ENCODE results near the gene SLC1A5. TPM values are rescaled to one million over a fixed set of nuclear protein-coding genes. Genes with fewer than 3 reads are reported as not detected.
"Not testable (repeated sequence)": the region's sequence is repeated elsewhere in the genome, so short reads cannot be mapped to it uniquely, and the experiment has no call there.

Gene SLC1A5
- polyA plus RNA-seq, 2 of the 4 experiments (the other 2 are of a cell fraction), result 184 to 302 TPM

DNA sequence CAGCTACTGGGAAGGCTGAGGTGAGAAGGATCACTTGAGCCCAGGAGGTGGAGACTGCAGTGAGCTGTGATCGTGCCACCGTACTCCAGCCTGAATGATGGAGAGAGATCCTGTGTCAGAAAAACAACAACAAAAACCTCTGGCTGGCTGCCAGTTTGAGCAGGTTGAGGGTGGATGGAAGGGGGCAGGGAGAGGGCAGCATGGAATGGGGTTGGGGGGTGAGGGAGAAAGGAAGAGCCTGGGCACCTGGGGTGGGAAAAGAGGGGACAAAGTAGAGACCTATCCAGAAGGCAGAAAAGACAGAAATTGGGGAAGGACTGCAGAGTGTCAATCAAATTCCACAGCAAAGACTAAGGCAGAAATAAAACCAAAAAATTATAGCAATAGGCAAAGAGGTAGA is 4.7 kb downstream of the SLC1A5 start:
- DNase-seq (ENCODE audit: low read depth in 1 of 2, low spot score in 1 of 2) (no peak), FAIRE-seq (no peak), ATAC-seq (no peak)
- peak overlapping the region; percentile 96 to 97 for H3K27ac ChIP-seq
- peak overlapping the region; percentile 88 for H3K4me2 ChIP-seq
- TF ChIP-seq RFX5 (IDR thresholded peaks at IDR 0.05) (no peak), FOSB (CRISPR knock-in tag; IDR thresholded peaks at IDR 0.05) (no peak), CBX8 (IDR thresholded peaks at IDR 0.05) (no peak), POLR2AphosphoS2 (conservative IDR thresholded peaks at IDR 0.05; ENCODE audit: low read length) (no peak), HDAC2 (IDR thresholded peaks at IDR 0.05) (no peak), JUNB (IDR thresholded peaks at IDR 0.05) (no peak), RARB (CRISPR knock-in tag; IDR thresholded peaks at IDR 0.05) (no peak), PHF8 (IDR thresholded peaks at IDR 0.05; ENCODE audit: borderline replicate concordance, low read depth) (no peak), ZNF302 (CRISPR knock-in tag; IDR thresholded peaks at IDR 0.05) (no peak), MAFK (IDR thresholded peaks at IDR 0.05; ENCODE audit: partially characterized antibody) (no peak), SREBF2 (IDR thresholded peaks at IDR 0.05) (no peak), ESRRA (IDR thresholded peaks at IDR 0.05; ENCODE audit: borderline replicate concordance, low read length) (no peak), BHLHE40 (IDR thresholded peaks at IDR 0.05; ENCODE audit: low read depth, low read length) (no peak), CHD4 (IDR thresholded peaks at IDR 0.05; ENCODE audit: borderline replicate concordance) (no peak), MAZ (IDR thresholded peaks at IDR 0.05; ENCODE audit: borderline replicate concordance, low read depth, low read length) (no peak)
- TF ChIP-seq, protein P1, sequence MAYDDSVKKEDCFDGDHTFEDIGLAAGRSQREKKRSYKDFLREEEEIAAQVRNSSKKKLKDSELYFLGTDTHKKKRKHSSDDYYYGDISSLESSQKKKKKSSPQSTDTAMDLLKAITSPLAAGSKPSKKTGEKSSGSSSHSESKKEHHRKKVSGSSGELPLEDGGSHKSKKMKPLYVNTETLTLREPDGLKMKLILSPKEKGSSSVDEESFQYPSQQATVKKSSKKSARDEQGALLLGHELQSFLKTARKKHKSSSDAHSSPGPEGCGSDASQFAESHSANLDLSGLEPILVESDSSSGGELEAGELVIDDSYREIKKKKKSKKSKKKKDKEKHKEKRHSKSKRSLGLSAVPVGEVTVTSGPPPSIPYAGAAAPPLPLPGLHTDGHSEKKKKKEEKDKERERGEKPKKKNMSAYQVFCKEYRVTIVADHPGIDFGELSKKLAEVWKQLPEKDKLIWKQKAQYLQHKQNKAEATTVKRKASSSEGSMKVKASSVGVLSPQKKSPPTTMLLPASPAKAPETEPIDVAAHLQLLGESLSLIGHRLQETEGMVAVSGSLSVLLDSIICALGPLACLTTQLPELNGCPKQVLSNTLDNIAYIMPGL (CRISPR knock-in tag; IDR thresholded peaks at IDR 0.05; ENCODE audit: borderline replicate concordance), result no peak
- TF ChIP-seq, protein P2, sequence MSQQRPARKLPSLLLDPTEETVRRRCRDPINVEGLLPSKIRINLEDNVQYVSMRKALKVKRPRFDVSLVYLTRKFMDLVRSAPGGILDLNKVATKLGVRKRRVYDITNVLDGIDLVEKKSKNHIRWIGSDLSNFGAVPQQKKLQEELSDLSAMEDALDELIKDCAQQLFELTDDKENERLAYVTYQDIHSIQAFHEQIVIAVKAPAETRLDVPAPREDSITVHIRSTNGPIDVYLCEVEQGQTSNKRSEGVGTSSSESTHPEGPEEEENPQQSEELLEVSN (IDR thresholded peaks at IDR 0.05; ENCODE audit: borderline replicate concordance, low read depth), result no peak
- TF ChIP-seq, protein P3, sequence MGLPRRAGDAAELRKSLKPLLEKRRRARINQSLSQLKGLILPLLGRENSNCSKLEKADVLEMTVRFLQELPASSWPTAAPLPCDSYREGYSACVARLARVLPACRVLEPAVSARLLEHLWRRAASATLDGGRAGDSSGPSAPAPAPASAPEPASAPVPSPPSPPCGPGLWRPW (IDR thresholded peaks at IDR 0.05), result no peak
- 65% methylated on average over 2 of the region's 2 CpGs for WGBS (ENCODE audit: missing lambda C conversion rate)
- peaks cover 55% of the 10 kb centered on the region for H3K4me1 ChIP-seq
- ChIA-PET POLR2A (interaction anchor here (1.1 to 2.2 kb wide), 2 partner anchors 31 to 46 kb away, joined by 3 to 11 read pairs; no protein-coding TSS in a partner anchor), CTCF (interaction anchor here (0.5 to 13.9 kb wide), 22 partner anchors 10 to 991 kb away, joined by 3 to 159 read pairs (median 8); partner anchors contain the start of gene DMWD)
- no peaks in the 10 kb centered on the region for H3K9me3 ChIP-seq
- peak overlapping the region; percentile 66 for H3K4me3 ChIP-seq

DNA sequence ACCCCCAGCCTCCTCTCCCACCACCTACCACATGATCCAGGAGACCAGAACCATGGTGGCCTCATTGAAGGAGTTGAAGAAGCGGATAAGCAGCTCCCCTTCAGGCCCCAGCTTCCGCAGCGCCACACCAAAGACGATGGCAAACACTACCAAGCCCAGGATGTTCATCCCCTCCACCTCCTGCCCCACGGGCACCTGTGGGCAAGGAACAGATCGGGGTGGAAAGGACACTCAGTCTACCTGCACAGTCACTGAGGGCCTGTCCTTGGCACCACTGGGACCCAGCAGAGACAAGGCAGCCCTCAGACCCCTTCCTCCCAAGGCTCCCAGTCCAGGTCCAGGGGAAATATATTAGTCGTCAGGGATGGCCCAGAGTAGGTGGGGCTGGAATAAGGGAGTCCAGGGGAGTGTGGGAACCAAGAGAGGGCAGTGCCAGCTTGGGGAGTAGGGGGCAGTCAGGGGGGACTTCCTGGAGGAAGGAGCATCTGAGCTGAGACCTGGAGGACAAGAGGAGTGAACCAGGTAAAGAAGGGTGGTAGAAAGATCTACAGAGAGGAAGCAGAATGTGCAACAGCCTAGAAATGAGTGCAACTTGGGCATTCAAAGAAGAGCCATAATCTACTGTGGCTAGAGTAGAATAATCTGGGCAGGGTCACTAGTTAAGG is 5.9 kb downstream of the SLC1A5 start:
- TF ChIP-seq ZFP36 (IDR thresholded peaks at IDR 0.05; ENCODE audit: borderline replicate concordance, partially characterized antibody) (peak; percentile 71), CEBPB (IDR thresholded peaks at IDR 0.05) (no peak)
- ChIA-PET POLR2A (no interaction called here), CTCF (interaction anchor here (1.0 to 13.9 kb wide), 7 partner anchors 14 to 253 kb away, joined by 3 to 159 read pairs (median 6); no protein-coding TSS in a partner anchor)
- H3K27ac ChIP-seq, result peak overlapping the region; percentile 96 to 97; a peak in 5 of 6 replicates
- H3K4me3 ChIP-seq, result no peak overlapping the region
- WGBS (ENCODE audit: missing lambda C conversion rate), result 93% methylated on average over 7 of the region's 7 CpGs
- ATAC-seq, result no peak
- H3K4me2 ChIP-seq, result peak overlapping the region; percentile 88
- H3K9me3 ChIP-seq, result no peaks in the 10 kb centered on the region
- DNase-seq (ENCODE audit: low read depth in 1 of 2, low spot score in 1 of 2), result no peak
- no peak for FAIRE-seq
- peaks cover 55% of the 10 kb centered on the region for H3K4me1 ChIP-seq

DNA sequence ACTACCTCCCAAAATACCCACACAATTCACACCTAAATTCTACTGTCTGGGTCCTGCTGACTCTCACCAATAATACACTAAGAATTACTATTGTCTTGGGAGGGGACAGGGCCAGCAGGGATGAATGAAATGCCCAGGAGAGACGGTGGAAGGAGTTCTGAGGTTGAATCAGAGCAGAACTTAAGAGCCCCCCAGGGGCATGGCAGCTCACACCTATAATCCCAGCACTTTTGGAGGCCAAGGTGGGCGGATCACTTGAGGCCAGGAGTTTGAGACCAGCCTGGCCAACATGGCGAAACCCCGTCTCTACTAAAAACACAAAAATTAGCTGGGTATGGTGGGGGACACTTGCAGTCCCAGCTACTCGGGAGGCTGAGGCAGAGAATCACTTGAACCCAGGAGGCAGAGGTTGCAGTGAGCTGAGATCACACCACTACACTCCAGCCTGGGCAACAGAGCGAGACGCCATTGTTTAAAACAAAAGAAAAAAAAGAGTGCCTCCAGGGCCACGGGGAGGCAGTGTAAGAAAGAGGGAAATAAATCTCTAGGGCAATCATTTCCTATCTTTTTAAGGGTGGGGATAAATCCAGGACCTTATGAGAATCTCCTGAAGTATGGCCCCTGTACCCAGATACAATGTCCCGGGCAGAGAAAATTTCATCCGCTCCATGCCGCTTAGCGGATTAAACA is 10.3 kb downstream of the SLC1A5 start:
- FAIRE-seq; H3K4me3 ChIP-seq; H3K9me3 ChIP-seq; H3K4me2 ChIP-seq; H3K27ac ChIP-seq; DNase-seq (ENCODE audit: low read depth in 1 of 2, low spot score in 1 of 2); POLR2A ChIA-PET: not testable (repeated sequence)
- peak in 1 of 2 experiments; percentile 24; a peak in 2 of 5 replicates for TF ChIP-seq RAD21 (conservative IDR thresholded peaks at IDR 0.05 in 1 of 2, IDR thresholded peaks at IDR 0.05 in 1 of 2)
- peaks cover 30% of the 10 kb centered on the region for H3K4me1 ChIP-seq
- 90% methylated on average over 12 of the region's 12 CpGs for WGBS (ENCODE audit: missing lambda C conversion rate)
- CTCF ChIA-PET, result interaction anchor here (1.2 to 5.6 kb wide), 6 partner anchors 13 to 63 kb away, joined by 3 to 33 read pairs (median 6); no protein-coding TSS in a partner anchor
- peak in 1 of 2 experiments; percentile 3; a peak in 1 of 6 replicates for ATAC-seq

All from A549 (cell line).